SK-N-SH treated with all-trans-retinoic acid at 6 μM for 48 hours (cell line): ENCODE results near the gene SKAP2.

ENCODE experiments used
- ARNTL ChIP-seq: fragments of 450-650 bp; formaldehyde crosslinking; IDR thresholded peaks from 2 replicates; pipeline ENCODE4 v1.5.0; 2020; ENCODE audit warnings: low read depth, mild to moderate bottlenecking, moderate library complexity, borderline replicate concordance
- BACH2 ChIP-seq: fragments of 250-450 bp; sonication (Bioruptor Pico); IDR thresholded peaks from 2 replicates; pipeline ENCODE4 v1.9.0; 2021; ENCODE audit warnings: mild to moderate bottlenecking, borderline replicate concordance
- CREB5 ChIP-seq: fragments of 250-450 bp; sonication (Bioruptor Pico); IDR thresholded peaks from 2 replicates; pipeline ENCODE4 v1.5.1; 2020; ENCODE audit warnings: low read depth, mild to moderate bottlenecking, moderate library complexity
- CSDC2 ChIP-seq: fragments of 250-450 bp; sonication (Bioruptor Pico); IDR thresholded peaks from 2 replicates; pipeline ENCODE4 v1.5.0; 2020; ENCODE audit warnings: mild to moderate bottlenecking, moderate library complexity
- GLIS3 ChIP-seq: fragments of 250-450 bp; sonication (Bioruptor Pico); IDR thresholded peaks from 2 replicates; pipeline ENCODE4 v1.5.0; 2020; ENCODE audit warnings: mild to moderate bottlenecking, moderate library complexity
- SNAI2 ChIP-seq: fragments of 250-450 bp; sonication (Bioruptor Pico); IDR thresholded peaks from 2 replicates; pipeline ENCODE4 v1.5.0; 2020; ENCODE audit warnings: mild to moderate bottlenecking, moderate library complexity
- TCF4 ChIP-seq: fragments of 250-450 bp; sonication (Bioruptor Pico); IDR thresholded peaks from 2 replicates; pipeline ENCODE4 v1.8.0; 2021; ENCODE audit warnings: mild to moderate bottlenecking, moderate library complexity, borderline replicate concordance
- TSHZ2 ChIP-seq: fragments of 250-450 bp; sonication (Bioruptor Pico); IDR thresholded peaks from 2 replicates; pipeline ENCODE4 v1.5.0; 2020; ENCODE audit warnings: mild to moderate bottlenecking, moderate library complexity
- ZFP3 ChIP-seq: fragments of 250-450 bp; sonication (Bioruptor Pico); IDR thresholded peaks from 2 replicates; pipeline ENCODE4 v1.5.0; 2020; ENCODE audit warnings: mild to moderate bottlenecking, moderate library complexity
- ZFP30 ChIP-seq: fragments of 450-650 bp; formaldehyde crosslinking; IDR thresholded peaks from 2 replicates; pipeline ENCODE4 v1.5.0; 2022; ENCODE audit warnings: mild to moderate bottlenecking, moderate library complexity
- ZNF70 ChIP-seq: fragments of 450-650 bp; formaldehyde crosslinking; IDR thresholded peaks from 2 replicates; pipeline ENCODE4 v1.5.0; 2020; ENCODE audit warnings: mild to moderate bottlenecking, moderate library complexity
- TF ChIP-seq, protein P1 (sequence below): fragments of 250-450 bp; sonication (Bioruptor Pico); IDR thresholded peaks from 2 replicates; pipeline ENCODE4 v1.8.0; 2020; ENCODE audit warnings: mild to moderate bottlenecking, moderate library complexity, borderline replicate concordance
- TF ChIP-seq, protein P2 (sequence below): fragments of 250-450 bp; sonication (Bioruptor Pico); IDR thresholded peaks from 2 replicates; pipeline ENCODE4 v1.5.1; 2021; ENCODE audit warnings: mild to moderate bottlenecking, moderate library complexity
- TF ChIP-seq, protein P3 (sequence below): fragments of 250-450 bp; sonication (Bioruptor Pico); IDR thresholded peaks from 2 replicates; pipeline ENCODE4 v1.8.0; 2021; ENCODE audit warnings: low read depth, mild to moderate bottlenecking, moderate library complexity, borderline replicate concordance

DNA sequence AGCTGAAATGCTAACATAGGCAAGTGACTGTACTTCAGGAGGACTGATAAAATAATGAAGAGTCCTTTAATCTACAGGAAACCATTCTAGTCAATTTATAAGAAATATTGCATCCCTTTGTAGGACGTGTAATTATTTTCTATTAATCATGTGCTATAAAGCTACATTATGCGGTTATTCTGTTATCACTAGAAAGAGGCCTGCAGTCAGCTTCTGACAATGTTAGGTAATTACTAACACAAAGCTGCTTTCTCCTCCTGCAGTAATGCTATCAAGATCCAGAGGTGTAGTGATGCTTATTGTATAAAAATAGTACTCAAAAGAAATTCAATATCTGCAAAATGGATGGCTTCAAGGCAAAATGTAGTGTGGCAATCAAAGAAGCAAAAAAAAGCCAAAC lies 191.1 kb downstream of the SKAP2 start:
- TF ChIP-seq, protein P1, sequence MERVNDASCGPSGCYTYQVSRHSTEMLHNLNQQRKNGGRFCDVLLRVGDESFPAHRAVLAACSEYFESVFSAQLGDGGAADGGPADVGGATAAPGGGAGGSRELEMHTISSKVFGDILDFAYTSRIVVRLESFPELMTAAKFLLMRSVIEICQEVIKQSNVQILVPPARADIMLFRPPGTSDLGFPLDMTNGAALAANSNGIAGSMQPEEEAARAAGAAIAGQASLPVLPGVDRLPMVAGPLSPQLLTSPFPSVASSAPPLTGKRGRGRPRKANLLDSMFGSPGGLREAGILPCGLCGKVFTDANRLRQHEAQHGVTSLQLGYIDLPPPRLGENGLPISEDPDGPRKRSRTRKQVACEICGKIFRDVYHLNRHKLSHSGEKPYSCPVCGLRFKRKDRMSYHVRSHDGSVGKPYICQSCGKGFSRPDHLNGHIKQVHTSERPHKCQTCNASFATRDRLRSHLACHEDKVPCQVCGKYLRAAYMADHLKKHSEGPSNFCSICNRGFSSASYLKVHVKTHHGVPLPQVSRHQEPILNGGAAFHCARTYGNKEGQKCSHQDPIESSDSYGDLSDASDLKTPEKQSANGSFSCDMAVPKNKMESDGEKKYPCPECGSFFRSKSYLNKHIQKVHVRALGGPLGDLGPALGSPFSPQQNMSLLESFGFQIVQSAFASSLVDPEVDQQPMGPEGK = no peak
- 0 out of 2 replicates have a peak, but pooled peaks have one; percentile 34 for TF ChIP-seq TCF4
- TF ChIP-seq ZFP30 (CRISPR knock-in tag) = no peak
- no peak for TF ChIP-seq BACH2 (CRISPR knock-in tag)
- TF ChIP-seq TSHZ2 (CRISPR knock-in tag) = no peak
- no peak for TF ChIP-seq ZFP3 (CRISPR knock-in tag)
- no peak for TF ChIP-seq CSDC2
- TF ChIP-seq CREB5 (CRISPR knock-in tag) = no peak
- TF ChIP-seq, protein P2, sequence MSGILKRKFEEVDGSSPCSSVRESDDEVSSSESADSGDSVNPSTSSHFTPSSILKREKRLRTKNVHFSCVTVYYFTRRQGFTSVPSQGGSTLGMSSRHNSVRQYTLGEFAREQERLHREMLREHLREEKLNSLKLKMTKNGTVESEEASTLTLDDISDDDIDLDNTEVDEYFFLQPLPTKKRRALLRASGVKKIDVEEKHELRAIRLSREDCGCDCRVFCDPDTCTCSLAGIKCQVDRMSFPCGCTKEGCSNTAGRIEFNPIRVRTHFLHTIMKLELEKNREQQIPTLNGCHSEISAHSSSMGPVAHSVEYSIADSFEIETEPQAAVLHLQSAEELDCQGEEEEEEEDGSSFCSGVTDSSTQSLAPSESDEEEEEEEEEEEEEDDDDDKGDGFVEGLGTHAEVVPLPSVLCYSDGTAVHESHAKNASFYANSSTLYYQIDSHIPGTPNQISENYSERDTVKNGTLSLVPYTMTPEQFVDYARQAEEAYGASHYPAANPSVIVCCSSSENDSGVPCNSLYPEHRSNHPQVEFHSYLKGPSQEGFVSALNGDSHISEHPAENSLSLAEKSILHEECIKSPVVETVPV (CRISPR knock-in tag) = no peak
- no peak for TF ChIP-seq SNAI2
- no peak for TF ChIP-seq ARNTL
- TF ChIP-seq, protein P3, sequence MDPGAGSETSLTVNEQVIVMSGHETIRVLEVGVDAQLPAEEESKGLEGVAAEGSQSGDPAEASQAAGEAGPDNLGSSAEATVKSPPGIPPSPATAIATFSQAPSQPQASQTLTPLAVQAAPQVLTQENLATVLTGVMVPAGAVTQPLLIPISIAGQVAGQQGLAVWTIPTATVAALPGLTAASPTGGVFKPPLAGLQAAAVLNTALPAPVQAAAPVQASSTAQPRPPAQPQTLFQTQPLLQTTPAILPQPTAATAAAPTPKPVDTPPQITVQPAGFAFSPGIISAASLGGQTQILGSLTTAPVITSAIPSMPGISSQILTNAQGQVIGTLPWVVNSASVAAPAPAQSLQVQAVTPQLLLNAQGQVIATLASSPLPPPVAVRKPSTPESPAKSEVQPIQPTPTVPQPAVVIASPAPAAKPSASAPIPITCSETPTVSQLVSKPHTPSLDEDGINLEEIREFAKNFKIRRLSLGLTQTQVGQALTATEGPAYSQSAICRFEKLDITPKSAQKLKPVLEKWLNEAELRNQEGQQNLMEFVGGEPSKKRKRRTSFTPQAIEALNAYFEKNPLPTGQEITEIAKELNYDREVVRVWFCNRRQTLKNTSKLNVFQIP = no peak
- no peak for TF ChIP-seq ZNF70 (CRISPR knock-in tag)
- TF ChIP-seq GLIS3 (CRISPR knock-in tag) = no peak
